HG02588 (cell line): ENCODE measurements around the gene DAB1.

ENCODE experiments used
- ATAC-seq: cut with Tn5 transposase; IDR thresholded peaks from one replicate; pipeline ENCODE4 v1.9.1; 2021; ENCODE audit warnings: mild to moderate bottlenecking, moderate library complexity; ENCODE audit not compliant: unreplicated experiment

Gene DAB1

GRCh38 chr1:57041901-57042300, 382.0 kb downstream of the DAB1 start:
- ATAC-seq: no peak

DNA sequence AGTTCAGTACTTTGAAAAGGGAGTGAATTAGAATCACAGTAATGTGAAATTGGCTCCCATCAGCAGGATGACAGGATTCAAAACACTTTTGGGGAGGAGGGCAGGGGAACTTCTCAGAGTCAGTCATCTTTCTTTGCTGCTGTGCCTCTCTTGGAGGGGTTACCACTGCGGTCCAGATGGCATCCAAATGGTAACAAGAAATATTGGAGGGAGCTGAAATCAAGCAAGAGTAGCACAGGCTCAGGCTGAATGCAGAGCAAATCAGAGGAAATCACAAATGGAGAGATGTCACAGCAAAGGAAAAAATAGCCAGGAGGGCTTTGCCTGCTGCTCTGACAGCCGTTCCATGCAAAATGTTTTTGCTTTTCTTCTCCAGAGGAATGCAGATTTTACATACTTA, 383.0 kb downstream of the DAB1 start:
- no peak for ATAC-seq

GRCh38 chr1:57036641-57037579, 386.9 kb downstream of the DAB1 start:
- ATAC-seq: no peak

DNA sequence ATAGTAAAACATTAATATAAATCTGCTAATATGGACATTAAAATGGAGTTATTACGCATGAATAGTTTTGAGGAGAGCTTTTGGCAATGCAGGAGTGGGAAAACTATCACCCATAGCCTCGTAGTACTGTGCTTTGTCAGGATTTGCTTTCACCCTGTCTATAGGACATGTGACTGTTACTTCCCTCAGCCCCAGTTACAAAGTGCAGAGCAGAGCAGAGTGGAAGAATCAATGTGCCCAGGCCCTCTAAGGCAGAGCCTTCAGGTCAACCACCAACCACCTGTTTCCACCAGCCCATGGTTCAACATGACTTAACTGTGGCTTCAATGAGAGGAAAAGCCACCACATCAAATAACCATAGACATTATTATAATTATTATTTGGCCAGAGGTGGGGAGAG, 389.1 kb downstream of the DAB1 start:
- no peak for ATAC-seq

DNA sequence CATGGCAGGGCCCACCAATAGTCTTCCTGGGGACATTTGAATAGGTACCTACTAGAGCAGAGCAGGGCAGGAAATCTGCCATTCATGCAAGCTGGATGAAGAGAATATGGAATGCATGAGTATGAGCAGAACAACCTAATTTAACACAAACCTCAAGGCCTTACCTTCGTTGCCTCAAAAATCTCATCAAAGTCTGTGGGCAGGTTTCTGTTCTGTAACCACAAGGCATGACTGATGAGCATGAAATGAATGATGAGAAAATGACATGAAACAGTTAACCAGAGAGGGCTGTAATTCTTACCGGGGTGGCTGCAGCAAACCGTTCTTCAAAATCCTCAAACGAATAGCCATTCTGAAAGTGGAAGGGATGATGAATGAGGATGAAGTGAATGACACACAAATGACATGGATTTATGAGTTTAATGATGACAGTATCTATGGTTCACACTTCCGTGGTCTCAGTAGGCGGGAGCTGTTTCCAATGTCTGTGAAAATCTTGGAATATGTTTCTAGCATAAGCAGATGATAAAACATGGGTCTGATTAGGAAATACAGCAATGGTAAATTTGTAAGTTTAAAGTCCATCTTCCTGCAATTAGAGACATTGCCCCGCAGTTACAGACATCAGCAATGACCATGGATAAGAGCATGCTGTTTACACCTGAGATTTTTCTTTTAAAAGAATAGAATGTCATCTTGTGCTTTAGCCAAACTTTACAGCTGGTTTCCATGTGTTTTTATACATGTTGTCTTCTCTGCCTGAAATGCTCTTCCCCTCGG, 390.4 kb downstream of the DAB1 start:
- no peak for ATAC-seq

- no peak for ATAC-seq
These were observed 397.1 kb downstream of the DAB1 start for GRCh38 chr1:57026624-57027354.

DNA sequence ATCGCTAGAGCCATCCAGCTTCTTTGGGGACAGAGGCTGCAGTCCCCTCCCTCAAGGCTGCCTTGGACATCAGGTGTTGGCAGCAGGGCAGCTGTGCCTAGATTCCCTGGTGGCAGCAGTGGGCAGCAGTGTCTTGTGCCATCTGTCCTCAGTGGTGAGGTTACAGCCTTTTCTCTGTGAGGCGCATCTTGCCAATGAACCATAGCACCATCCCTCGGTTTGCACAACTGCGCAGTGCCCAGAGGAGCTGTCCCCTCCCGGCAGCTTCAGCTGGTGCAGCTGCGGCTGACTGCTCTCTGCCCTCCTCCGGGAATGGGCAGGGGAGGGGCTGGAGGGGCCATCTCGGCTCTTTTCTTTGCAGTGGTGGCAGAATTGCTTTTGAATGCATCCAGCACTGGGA, 399.0 kb downstream of the DAB1 start:
- ATAC-seq: no peak

GRCh38 chr1:57024428-57024827, 399.4 kb downstream of the DAB1 start:
- ATAC-seq: no peak

- no peak for ATAC-seq
These were observed 403.6 kb downstream of the DAB1 start for GRCh38 chr1:57020216-57020615.

DNA sequence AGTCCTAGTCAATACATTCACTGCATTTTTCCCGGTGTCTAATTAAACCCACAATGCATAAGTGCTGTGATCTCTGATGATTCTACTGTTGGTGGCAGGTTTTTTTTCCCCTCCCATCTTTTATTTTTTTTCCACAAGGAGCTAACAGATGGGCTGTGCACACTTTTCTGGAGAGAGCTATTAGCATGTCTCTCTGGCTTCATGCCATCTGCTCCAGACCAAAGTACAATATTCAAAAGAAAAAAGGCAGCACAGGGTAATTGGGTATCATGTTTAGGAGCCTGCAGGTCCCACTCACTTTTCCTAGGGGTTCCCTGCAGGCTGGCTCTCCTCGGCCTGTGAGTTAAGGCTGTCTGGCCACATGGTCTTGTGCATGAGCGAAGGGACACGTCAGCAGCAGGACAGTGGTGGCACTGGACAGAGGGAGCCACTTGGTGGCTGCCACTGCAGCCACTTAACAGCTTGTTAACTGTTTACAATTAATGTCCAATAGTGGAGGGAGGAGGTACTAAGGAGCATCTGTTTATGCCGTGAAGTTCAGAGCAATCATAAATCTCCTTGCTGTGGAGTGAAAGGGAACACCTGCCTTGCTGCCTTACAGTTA, 404.5 kb downstream of the DAB1 start:
- no peak for ATAC-seq

DNA sequence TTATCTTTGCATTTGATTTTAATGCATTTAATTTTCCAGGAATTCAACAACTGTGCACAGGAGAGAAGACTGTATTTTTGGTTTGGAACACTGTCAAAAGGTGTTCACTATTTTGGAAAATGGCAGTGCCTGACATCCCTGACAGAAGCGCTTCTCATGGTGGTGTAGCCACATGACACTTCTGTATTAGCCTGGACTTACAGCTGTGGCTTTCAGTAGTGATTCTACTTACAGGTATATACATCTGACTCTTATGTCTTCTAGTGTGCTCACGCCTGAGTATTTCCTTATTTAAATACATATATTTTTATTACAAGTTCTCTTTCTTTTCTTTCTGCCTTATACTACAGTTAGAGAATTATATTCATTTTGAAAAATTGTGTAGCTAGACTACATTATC, 405.7 kb downstream of the DAB1 start:
- no peak for ATAC-seq

- ATAC-seq: no peak
These were observed 406.1 kb downstream of the DAB1 start for GRCh38 chr1:57017717-57018116.

DNA sequence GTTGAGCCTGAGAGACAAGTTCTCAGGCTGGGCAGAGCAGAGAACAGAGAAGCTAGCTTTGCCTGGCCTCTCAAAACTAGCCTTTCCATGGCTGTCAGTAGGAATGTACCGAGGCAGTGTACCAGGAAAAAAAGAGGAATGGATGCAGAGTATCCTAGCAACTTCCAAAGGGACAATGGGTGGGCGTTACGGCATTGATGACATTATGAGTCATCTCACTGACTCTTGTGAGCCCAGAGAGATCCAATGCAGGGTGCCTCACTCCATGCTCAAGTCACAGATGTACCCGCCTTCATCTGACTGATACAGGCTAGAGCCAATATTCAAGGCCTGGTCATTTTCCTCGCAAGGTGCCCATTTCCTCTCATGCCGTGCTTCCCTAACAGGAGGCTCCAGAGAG, 406.7 kb downstream of the DAB1 start:
- no peak for ATAC-seq

GRCh38 chr1:57015071-57015470, 408.8 kb downstream of the DAB1 start:
- ATAC-seq: no peak

GRCh38 chr1:57013522-57013921, 410.3 kb downstream of the DAB1 start:
- no peak for ATAC-seq

GRCh38 chr1:57012315-57012714, 411.5 kb downstream of the DAB1 start:
- ATAC-seq: no peak

DNA sequence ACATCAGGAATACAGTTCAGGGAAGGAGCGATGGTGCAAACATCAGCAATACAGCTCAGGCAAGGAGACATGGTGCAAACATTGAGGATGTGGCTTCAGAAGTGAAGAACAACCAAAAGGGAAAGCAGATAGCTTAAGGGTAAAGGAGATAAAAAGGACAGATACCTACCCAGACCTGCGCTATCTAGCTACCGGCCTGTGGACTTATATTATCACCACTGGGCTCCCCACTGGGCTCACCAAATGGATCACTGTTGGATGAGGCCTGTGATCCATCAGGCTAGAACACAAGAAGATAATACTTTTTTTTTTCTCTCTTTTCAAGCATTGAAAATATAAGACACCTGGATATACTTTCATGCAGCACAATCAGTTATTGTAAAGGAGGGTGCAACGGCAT, 413.3 kb downstream of the DAB1 start:
- no peak for ATAC-seq

GRCh38 chr1:57007948-57008347, 415.9 kb downstream of the DAB1 start:
- ATAC-seq: no peak

- no peak for ATAC-seq
These were observed 416.4 kb downstream of the DAB1 start for GRCh38 chr1:57007472-57007871.

- ATAC-seq: no peak
These were observed 420.3 kb downstream of the DAB1 start for GRCh38 chr1:57003398-57004139.
